Smooth muscle cell (in vitro differentiated cells): Measurements from ENCODE around the gene NDST4. TPM values are rescaled to one million over a fixed set of nuclear protein-coding genes. Genes with fewer than 3 reads are reported as not detected.

Experiments used
- DNase-seq: peaks from one replicate; lab custom pipeline; 2025; ENCODE audit not compliant: unreplicated experiment; lab: John Stamatoyannopoulos, UW
- H2AFZ ChIP-seq: fragments of 200-600 bp; sonication (generic); 2 replicates; pipeline ENCODE4 v1.6.0; 2016; ENCODE audit warnings: antibody characterized with exemption, low read depth, mild to moderate bottlenecking
- H3F3A ChIP-seq: fragments of 200-600 bp; sonication (generic); 2 replicates; pipeline ENCODE4 v1.6.0; 2017; ENCODE audit warnings: antibody characterized with exemption, low read depth
- H3K27ac ChIP-seq: fragments of 200-600 bp; sonication (generic); 2 replicates; pipeline ENCODE4 v1.5.1; 2016; ENCODE audit warnings: low read depth, mild to moderate bottlenecking
- H3K27me3 ChIP-seq: fragments of 200-600 bp; sonication (generic); 2 replicates; pipeline ENCODE4 v1.6.1; 2016; ENCODE audit warnings: low read depth, mild to moderate bottlenecking
- H3K36me3 ChIP-seq: fragments of 200-600 bp; sonication (generic); 2 replicates; pipeline ENCODE4 v1.5.1; 2016; ENCODE audit warnings: low read depth
- H3K4me1 ChIP-seq: fragments of 200-600 bp; sonication (generic); 2 replicates; pipeline ENCODE4 v1.5.1; 2016; ENCODE audit warnings: low read depth
- H3K4me2 ChIP-seq: fragments of 200-600 bp; sonication (generic); 2 replicates; pipeline ENCODE4 v1.6.0; 2016; ENCODE audit warnings: mild to moderate bottlenecking
- H3K4me3 ChIP-seq: fragments of 200-600 bp; sonication (generic); 2 replicates; pipeline ENCODE4 v1.5.1; 2016; ENCODE audit warnings: mild to moderate bottlenecking
- H3K79me2 ChIP-seq: fragments of 200-600 bp; sonication (generic); 2 replicates; pipeline ENCODE4 v1.6.0; 2016; ENCODE audit warnings: low read depth, mild to moderate bottlenecking
- H3K9ac ChIP-seq: fragments of 200-600 bp; sonication (generic); 2 replicates; pipeline ENCODE4 v1.6.0; 2016; ENCODE audit warnings: low read depth
- H3K9me3 ChIP-seq: fragments of 200-600 bp; sonication (generic); replicated peaks from 2 replicates; pipeline ENCODE4 v1.5.1; 2016; ENCODE audit warnings: low read depth
- H4K20me1 ChIP-seq: fragments of 200-600 bp; sonication (generic); 2 replicates; pipeline ENCODE4 v1.6.0; 2016; ENCODE audit warnings: low read depth
- WGBS: methylation state at CpG from one replicate; pipeline ENCODE4 v1.1.7; 2016; ENCODE audit warnings: low lambda C conversion rate; 5-methylcytosine and 5-hydroxymethylcytosine counted together
- polyA plus RNA-seq: library from polyadenylated mRNA; unstranded; fragments of >200 nt; fragmentation: Nextera tagmentation; extraction: Ambion mirVana; gene quantifications from 2 replicates; pipeline ENCODE4 v1.2.1, GENCODE V29; 2016
- total RNA-seq: library from RNA; depleted of rRNA; stranded (reverse); fragments of >200 nt; gene quantifications from 2 replicates; pipeline ENCODE4 v1.2.3, GENCODE V29; 2014
- TF ChIP-seq, protein P1 (sequence below): fragments of 200-600 bp; sonication (generic); IDR thresholded peaks from 2 replicates; pipeline ENCODE4 v1.5.1; 2017; ENCODE audit warnings: borderline replicate concordance, mild to moderate bottlenecking, antibody characterized with exemption; ENCODE audit not compliant: insufficient read depth, poor library complexity, severe bottlenecking

NDST4 gene
- total and polyA plus RNA-seq, 2 experiments from 2014 or later: not detected

GRCh38 chr4:114886761-114887160, 226.7 kb downstream of the NDST4 start:
- Histone ChIP-seq H4K20me1 (no peaks in the 10 kb centered on the region), H3F3A (no peaks in the 10 kb centered on the region), H3K79me2 (no peaks in the 10 kb centered on the region), H3K4me1 (no peaks in the 10 kb centered on the region), H3K9me3 (no peaks in the 10 kb centered on the region), H3K27ac (no peak overlapping the region), H3K27me3 (no peaks in the 10 kb centered on the region), H3K36me3 (no peaks in the 10 kb centered on the region), H3K4me3 (no peak overlapping the region), H3K9ac (no peak overlapping the region), H3K4me2 (no peak overlapping the region), H2AFZ (no peak overlapping the region)
- TF ChIP-seq, protein P1, sequence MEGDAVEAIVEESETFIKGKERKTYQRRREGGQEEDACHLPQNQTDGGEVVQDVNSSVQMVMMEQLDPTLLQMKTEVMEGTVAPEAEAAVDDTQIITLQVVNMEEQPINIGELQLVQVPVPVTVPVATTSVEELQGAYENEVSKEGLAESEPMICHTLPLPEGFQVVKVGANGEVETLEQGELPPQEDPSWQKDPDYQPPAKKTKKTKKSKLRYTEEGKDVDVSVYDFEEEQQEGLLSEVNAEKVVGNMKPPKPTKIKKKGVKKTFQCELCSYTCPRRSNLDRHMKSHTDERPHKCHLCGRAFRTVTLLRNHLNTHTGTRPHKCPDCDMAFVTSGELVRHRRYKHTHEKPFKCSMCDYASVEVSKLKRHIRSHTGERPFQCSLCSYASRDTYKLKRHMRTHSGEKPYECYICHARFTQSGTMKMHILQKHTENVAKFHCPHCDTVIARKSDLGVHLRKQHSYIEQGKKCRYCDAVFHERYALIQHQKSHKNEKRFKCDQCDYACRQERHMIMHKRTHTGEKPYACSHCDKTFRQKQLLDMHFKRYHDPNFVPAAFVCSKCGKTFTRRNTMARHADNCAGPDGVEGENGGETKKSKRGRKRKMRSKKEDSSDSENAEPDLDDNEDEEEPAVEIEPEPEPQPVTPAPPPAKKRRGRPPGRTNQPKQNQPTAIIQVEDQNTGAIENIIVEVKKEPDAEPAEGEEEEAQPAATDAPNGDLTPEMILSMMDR: no peak
- WGBS: 78% methylated on average over 2 of the region's 2 CpGs
- DNase-seq: no peak

GRCh38 chr4:114883641-114884040, 229.8 kb downstream of the NDST4 start:
- no peaks in the 10 kb centered on the region for H3K4me1 ChIP-seq
- no peak overlapping the region for H3K4me3 ChIP-seq
- no peaks in the 10 kb centered on the region for H3K9me3 ChIP-seq
- H3F3A ChIP-seq: no peaks in the 10 kb centered on the region
- H3K27me3 ChIP-seq: no peaks in the 10 kb centered on the region
- no peaks in the 10 kb centered on the region for H3K36me3 ChIP-seq
- no peak overlapping the region for H3K4me2 ChIP-seq
- 85% methylated on average over 5 of the region's 5 CpGs for WGBS
- TF ChIP-seq, protein P1: no peak
- no peak overlapping the region for H3K9ac ChIP-seq
- no peak overlapping the region for H2AFZ ChIP-seq
- no peaks in the 10 kb centered on the region for H3K79me2 ChIP-seq
- no peaks in the 10 kb centered on the region for H4K20me1 ChIP-seq
- H3K27ac ChIP-seq: no peak overlapping the region
- DNase-seq: no peak

- TF ChIP-seq, protein P1: no peak
- Histone ChIP-seq H3K4me2 (no peak overlapping the region), H3K27ac (no peak overlapping the region), H3K9me3 (no peaks in the 10 kb centered on the region), H3F3A (no peaks in the 10 kb centered on the region), H4K20me1 (no peaks in the 10 kb centered on the region), H3K4me3 (no peak overlapping the region), H2AFZ (no peak overlapping the region), H3K27me3 (no peaks in the 10 kb centered on the region), H3K36me3 (no peaks in the 10 kb centered on the region), H3K9ac (no peak overlapping the region), H3K4me1 (no peaks in the 10 kb centered on the region), H3K79me2 (no peaks in the 10 kb centered on the region)
- no peak for DNase-seq
- WGBS: 65% methylated on average over 3 of the region's 3 CpGs
Observed at GRCh38 chr4:114879916-114880669, 233.3 kb downstream of the NDST4 start.

DNA sequence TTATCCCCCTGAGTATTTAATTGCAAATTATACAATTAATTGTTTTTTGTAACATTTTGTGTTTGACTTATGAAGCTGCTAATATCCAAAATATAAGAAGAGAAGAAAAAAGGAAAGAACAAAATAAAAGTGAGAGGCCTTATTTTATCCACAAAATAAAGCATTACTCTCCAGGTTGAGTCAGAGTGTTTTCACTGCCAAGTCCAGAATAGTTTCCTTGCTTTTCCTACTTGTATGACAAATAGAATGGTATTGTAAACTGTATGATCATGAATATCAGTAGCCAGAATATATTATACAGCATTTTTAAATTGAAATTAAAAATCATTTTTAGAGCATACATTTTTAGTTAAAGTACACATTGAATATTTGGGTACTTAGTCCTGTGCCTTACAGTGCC, 237.8 kb downstream of the NDST4 start:
- Histone ChIP-seq H3K9ac (no peak overlapping the region), H3K27ac (no peak overlapping the region), H3K9me3 (no peaks in the 10 kb centered on the region), H3F3A (no peaks in the 10 kb centered on the region), H3K27me3 (no peaks in the 10 kb centered on the region), H2AFZ (no peak overlapping the region), H3K4me2 (no peak overlapping the region), H3K79me2 (no peaks in the 10 kb centered on the region), H3K4me3 (no peak overlapping the region), H4K20me1 (no peaks in the 10 kb centered on the region), H3K36me3 (no peaks in the 10 kb centered on the region), H3K4me1 (no peaks in the 10 kb centered on the region)
- TF ChIP-seq, protein P1: no peak
- no peak for DNase-seq
